GM06990 (cell line): Measurements from ENCODE around the gene CAGE1.
"Not testable (repeated sequence)": the region's sequence is repeated elsewhere in the genome, so short reads cannot be mapped to it uniquely, and the experiment has no call there.

Source experiments
- DNase-seq: peaks from one replicate; pipeline ENCODE4 v3.0.0-alpha.2; 2011; ENCODE audit not compliant: insufficient read length; ENCODE audit errors: extremely low read depth
- H3K27me3 ChIP-seq: replicated peaks from 2 replicates; pipeline ENCODE4 v1.6.0; 2011; ENCODE audit warnings: low read length; ENCODE audit not compliant: control insufficient read depth, insufficient read depth
- H3K36me3 ChIP-seq: 2 replicates; pipeline ENCODE4 v1.5.1; 2011; ENCODE audit warnings: low read length; ENCODE audit not compliant: control insufficient read depth, insufficient read depth
- H3K4me3 ChIP-seq: replicated peaks from 2 replicates; pipeline ENCODE4 v1.5.1; 2011; ENCODE audit warnings: low read depth, mild to moderate bottlenecking, control low read depth, low read length
- CTCF ChIP-seq: IDR thresholded peaks from 2 replicates; pipeline ENCODE4 v1.5.1; 2011; ENCODE audit warnings: low read length, control low read depth, mild to moderate bottlenecking, inconsistent platforms; ENCODE audit not compliant: insufficient read depth, poor library complexity, severe bottlenecking

Gene CAGE1

GRCh38 chr6:7367408-7367807, 22.1 kb downstream of the CAGE1 start:
- no peaks in the 10 kb centered on the region for H3K27me3 ChIP-seq
- TF ChIP-seq CTCF = no peak
- H3K4me3 ChIP-seq = no peak overlapping the region
- no peaks in the 10 kb centered on the region for H3K36me3 ChIP-seq
- DNase-seq = no peak

GRCh38 chr6:7351916-7352315, 37.6 kb downstream of the CAGE1 start:
- DNase-seq, H3K27me3 ChIP-seq, H3K36me3 ChIP-seq, H3K4me3 ChIP-seq: not testable (repeated sequence)

- H3K36me3 ChIP-seq, H3K27me3 ChIP-seq, H3K4me3 ChIP-seq, DNase-seq: not testable (repeated sequence)
Measured at GRCh38 chr6:7350591-7350990, 39.0 kb downstream of the CAGE1 start.

GRCh38 chr6:7347551-7347997, 42.0 kb downstream of the CAGE1 start:
- DNase-seq, H3K4me3 ChIP-seq, H3K27me3 ChIP-seq, H3K36me3 ChIP-seq: not testable (repeated sequence)

- not testable (repeated sequence) for H3K27me3 ChIP-seq, DNase-seq, H3K36me3 ChIP-seq, H3K4me3 ChIP-seq
Measured at GRCh38 chr6:7344773-7345450, 44.6 kb downstream of the CAGE1 start.

GRCh38 chr6:7343546-7344475, 45.7 kb downstream of the CAGE1 start:
- DNase-seq = no peak
- H3K36me3 ChIP-seq = no peaks in the 10 kb centered on the region
- no peak for TF ChIP-seq CTCF
- no peak overlapping the region for H3K4me3 ChIP-seq
- no peaks in the 10 kb centered on the region for H3K27me3 ChIP-seq

- Histone ChIP-seq H3K36me3 (no peaks in the 10 kb centered on the region), H3K4me3 (no peak overlapping the region), H3K27me3 (no peaks in the 10 kb centered on the region)
- no peak for TF ChIP-seq CTCF
- DNase-seq = no peak
Measured at GRCh38 chr6:7341989-7342742, 47.4 kb downstream of the CAGE1 start.
